T-helper 2 cell (primary cell): ENCODE measurements around the gene POU6F2.
"Not testable (repeated sequence)": the region's sequence is repeated elsewhere in the genome, so short reads cannot be mapped to it uniquely, and the experiment has no call there.

ENCODE experiments used
- DNase-seq, 5 experiments: peaks; one replicate each; pipeline versions ENCODE4 v3.0.0 to v3.0.0-alpha.2; 2012 to 2022

The POU6F2 gene

DNA sequence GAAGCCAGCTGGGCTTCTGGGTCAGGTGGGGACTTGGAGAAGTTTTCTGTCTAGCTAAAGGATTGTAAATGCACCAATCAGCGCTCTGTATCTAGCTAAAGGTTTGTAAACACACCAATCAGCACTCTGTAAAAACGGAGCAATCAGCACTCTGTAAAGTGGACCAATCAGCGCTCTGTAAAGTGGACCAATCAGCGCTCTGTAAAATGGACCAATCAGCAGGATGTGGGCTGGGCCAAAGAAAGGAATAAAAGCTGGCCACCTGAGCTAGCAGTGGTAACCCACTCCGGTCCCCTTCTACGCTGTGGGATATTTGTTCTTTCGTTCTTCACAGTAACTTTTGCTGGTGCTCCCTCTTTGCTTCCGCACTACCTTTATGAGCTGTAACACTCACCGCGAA lies 216.7 kb downstream of the POU6F2 start:
- not testable (repeated sequence) for DNase-seq

DNA sequence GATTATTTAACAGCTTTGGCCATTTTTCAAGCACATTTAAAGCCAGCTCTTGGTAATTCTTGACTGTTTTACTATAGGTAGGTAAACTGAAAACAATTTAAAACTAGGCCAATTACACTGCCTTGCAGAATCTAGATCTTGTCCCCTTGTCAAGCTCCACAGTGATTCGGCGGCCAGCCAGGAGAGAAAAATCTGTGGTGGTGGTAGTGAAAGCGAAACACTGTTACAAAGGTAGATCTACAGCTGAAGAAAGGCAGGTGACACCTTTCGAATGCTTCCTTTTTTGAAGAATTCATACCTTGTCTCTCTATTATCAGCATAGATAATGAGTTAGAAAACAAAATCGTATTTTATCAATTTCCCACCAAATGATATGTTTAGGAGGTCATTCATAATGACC lies 218.3 kb downstream of the POU6F2 start:
- no peak for DNase-seq

DNA sequence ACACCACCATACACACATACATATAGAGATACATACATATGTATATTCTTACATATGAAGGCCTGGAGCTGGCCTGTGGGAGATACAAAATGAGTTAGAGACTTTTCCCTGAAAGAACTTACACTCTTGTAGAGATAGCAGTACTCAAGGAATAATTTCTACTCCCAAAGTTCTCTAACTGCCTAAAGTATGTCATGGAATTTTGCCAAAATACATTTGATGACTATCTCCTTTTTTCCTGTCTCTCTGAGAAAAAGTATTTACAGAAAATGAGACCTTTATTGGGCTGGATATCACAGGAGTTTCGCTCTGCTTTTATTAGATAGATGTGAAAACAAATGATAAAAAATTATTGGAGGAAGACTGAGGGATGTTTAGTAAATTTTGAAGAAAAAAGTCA lies 220.1 kb downstream of the POU6F2 start:
- no peak for DNase-seq

DNA sequence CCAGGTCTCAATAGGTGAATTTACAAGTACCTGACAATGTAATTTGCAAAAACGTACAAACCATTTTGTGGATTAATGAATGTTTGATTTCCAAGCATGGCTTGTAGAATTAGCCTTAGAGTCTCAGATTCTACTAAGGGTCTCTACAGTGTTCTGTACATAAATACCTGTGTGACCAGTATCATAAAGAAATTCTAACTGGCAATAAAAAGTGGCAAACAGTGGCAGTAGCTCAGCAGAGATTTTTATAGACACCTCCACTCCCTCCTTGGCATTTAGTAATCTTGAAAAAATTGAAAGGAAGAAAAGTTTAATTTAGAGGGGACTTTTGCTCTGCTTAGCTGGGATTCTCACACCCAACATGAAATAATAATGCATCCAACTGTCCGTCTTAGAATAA lies 220.8 kb downstream of the POU6F2 start:
- DNase-seq = no peak

DNA sequence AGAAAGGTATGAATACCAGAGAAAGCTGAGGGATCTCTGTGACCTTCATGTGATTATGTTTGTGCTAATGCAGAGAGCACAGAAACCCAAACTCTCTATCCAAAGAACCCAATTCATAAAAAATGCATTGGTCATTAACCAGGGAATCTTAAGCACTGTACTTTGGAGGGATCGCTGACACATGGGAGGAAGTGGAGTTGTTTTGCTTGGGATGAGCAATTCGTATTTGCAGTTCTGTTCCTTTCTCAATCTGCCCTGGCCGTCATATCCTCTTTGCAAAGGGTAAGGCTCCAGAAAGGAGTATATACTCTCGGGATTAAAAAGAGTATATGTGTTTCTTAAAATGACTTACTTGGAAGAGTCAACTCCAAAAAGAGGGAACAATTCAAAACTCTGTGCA lies 221.3 kb downstream of the POU6F2 start:
- no peak for DNase-seq

- no peak for DNase-seq
Observed at GRCh38 chr7:39199951-39200350, 222.2 kb downstream of the POU6F2 start.

DNA sequence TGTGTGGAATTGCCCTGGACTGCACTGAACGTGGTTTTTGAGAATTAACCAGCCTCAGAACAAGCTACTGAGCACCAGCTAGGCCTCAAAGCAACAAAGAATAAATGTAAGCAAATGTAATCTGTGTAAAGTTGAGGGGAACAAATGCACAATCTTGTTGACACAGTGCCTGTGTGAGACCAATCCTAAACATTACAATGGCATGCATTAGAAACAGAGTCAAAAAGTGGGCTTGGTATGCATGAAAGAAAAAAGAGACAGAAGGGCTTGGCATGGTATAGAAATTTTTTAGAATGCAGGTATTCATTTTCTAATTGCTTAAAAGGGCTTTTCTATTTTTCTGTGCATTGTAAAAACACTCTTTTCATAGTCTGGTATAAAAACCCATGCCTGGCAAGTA lies 224.3 kb downstream of the POU6F2 start:
- no peak for DNase-seq

GRCh38 chr7:39210362-39210761 lies 232.7 kb downstream of the POU6F2 start:
- no peak for DNase-seq

- DNase-seq = no peak
Observed at GRCh38 chr7:39211581-39211980, 233.9 kb downstream of the POU6F2 start.

- no peak for DNase-seq
Observed at GRCh38 chr7:39212876-39213275, 235.2 kb downstream of the POU6F2 start.

DNA sequence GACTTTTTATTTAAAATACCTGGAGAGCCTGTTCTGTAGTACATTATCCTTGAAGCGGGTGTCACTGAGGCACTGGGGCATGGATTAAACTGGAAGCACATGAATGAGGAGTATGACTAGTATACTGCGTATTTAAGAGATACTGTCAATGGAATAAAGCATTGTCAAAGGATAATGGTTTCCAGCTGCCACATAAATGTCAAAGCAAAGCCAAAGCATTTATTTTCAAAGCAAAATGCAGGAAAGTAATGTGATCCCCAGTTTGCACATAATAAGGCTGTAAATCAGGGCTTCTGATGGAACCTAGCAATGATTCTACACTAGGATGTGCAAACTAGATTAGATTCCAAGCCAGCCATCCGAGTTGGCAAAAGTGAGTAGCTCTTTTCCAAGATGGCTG lies 240.1 kb downstream of the POU6F2 start:
- DNase-seq = no peak

- DNase-seq = no peak
Observed at GRCh38 chr7:39219869-39220268, 242.2 kb downstream of the POU6F2 start.

DNA sequence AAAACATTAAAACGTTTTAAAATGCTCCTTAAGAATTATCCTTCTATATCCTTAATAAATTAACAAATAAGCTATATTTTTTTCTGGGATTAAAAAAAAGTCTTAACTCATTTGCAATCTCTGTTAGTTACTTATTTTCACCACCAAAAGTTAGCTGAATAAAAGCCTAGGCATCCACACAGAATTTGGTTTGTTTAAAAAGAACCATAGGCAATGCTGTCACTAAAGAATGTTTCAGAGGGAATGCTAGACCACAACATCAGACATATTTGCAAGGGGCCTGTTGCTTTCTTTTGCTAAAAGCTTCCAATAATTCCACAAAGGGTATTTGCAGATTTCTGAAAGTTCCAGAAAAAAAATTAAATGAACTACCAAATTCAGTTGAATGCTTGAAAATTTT lies 244.2 kb downstream of the POU6F2 start:
- no peak for DNase-seq

DNA sequence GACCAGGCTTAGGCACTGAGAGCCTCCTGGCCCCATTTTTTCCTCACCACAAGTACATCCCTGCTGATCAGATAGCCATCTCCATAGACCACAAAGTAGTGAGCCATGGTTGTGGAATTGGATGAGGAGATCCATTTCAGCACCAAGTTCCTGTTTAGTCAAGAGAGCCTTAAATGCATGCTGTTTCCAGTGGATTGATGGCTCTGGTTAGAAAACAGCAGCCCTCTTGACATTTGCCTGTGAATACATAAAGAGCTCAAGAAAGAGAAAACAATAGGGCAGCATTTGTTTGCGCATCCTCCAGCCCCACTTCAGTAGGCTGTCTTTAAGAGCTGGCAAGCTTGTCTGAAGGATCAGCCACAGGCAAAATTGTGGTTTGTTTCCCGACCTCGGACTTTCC lies 251.2 kb downstream of the POU6F2 start:
- DNase-seq = no peak

DNA sequence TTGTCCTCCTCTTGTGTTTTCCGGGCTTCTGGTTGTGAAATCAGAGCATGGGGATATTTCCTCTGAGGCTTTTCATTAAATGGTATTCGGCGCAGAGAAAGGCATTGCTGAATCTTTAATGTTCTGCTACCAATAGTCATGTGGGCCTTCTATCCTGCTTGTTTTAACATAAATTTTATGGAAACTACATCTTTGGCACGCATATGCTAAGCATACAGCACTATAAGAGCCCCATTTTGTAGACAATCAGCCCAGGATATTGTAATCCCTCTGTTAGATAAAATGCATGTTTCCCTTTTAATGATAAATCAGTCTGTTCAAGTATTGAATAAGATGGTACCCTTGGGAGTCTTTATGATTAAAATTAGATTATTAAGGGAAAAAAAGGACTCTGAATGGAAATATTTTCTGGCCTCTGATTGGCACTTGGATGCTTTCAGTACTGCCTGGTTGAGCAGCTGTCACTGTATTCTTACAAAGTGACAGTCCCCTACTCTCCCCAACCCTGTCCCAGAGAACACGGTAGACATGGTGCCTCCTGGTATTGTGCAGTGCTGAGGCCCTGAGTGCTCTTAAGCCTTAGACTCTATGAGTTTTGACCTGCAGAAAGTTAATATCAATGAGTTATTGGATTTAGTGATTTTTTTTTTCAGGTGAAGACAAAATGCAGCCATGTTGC lies 256.3 kb downstream of the POU6F2 start:
- DNase-seq = no peak

- no peak for DNase-seq
Observed at GRCh38 chr7:39238234-39238869, 260.6 kb downstream of the POU6F2 start.

- DNase-seq = no peak
Observed at GRCh38 chr7:39240864-39241263, 263.2 kb downstream of the POU6F2 start.

GRCh38 chr7:39247576-39247975 lies 269.9 kb downstream of the POU6F2 start:
- no peak for DNase-seq

- no peak for DNase-seq
Observed at GRCh38 chr7:39248041-39248691, 270.5 kb downstream of the POU6F2 start.

DNA sequence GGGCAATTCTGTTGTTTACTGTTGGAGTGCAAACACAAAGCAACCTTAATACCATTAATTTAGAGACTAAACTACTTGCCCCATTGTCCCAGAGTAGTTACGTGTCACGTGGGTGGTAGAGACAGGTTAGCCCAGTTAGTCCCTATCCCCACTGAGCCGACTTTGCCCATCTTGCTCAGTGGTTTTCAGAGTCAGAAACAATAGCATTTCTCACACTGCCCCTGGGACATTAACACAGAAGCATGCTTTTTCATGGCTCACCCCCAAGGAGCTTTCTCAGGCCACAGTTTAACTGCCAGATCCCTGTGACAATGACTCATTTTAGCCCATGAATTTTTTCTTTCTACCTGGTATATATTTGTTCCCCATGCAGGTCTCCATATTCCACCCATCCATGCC lies 271.0 kb downstream of the POU6F2 start:
- no peak for DNase-seq

DNA sequence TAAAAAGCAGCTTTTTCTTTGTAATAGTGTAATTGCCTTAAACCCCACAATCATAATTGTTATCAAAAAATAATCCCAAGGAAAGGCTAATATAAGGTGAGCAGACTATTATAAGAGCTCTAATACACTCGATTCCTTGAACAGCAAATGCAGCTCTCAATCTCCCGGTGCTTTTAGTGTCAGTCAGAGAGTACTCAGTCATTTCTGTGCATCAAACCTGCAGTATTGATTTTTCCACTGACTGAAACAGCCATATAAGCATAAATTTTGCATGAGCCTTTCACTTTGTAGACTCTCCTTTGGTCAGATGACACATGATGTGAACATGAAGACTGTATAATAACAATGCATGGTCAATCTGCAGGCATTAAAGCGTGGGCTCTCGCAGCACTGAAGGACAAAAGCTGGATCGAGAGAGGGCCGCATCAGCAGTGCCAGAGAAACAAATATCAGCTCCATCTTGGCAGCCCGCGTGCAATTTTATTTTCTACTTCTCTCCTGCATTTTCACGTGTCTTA lies 272.0 kb downstream of the POU6F2 start:
- no peak for DNase-seq

GRCh38 chr7:39252916-39253315 lies 275.2 kb downstream of the POU6F2 start:
- no peak for DNase-seq

DNA sequence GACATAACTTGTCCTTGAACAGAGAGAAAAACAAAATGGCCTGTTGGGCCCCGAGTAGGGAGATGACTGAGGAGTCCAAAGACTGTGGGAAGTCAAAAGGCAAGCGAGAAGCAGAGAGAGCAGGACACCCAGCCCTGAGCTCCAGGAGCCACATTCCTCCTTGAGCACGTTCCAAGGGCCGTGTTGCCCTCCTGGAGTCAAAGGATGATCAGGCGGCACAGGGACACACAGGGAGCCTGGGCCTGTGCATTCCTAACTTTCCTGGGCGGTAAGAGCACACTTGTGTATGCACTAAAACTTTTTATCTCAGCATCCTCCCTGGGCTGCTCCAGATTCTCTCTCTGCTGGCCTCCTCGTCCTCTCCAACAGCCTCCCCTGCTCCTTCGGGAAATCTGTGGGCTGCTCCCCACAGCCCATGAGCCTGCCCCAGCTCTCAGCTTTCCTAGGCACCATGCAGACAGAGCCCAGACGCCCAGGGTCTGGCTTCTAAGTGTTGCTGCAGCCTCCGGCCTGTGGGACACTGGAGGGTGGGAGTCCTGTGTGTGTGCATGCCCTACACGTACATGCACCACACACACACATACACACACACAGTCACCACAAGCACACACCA lies 281.8 kb downstream of the POU6F2 start:
- no peak for DNase-seq
